Kidney (tissue), 14 donors: ENCODE results near the gene LCMT2. TPM values are rescaled to one million over a fixed set of nuclear protein-coding genes. Genes with fewer than 3 reads are reported as not detected.

Source experiments
- DNase-seq, 5 donors: peaks; one replicate each; pipeline ENCODE4 v3.0.0-alpha.2; 2013 to 2020
- FAIRE-seq: peaks from 2 replicates; lab custom pipeline; 2012; peaks lifted over from hg19 to GRCh38; lab: Jason Lieb, UNC
- H3K27ac ChIP-seq, 2 donors: one replicate each; pipeline ENCODE4 v1.7.0; 2013; ENCODE audit warnings: low read depth in 2 of 2, low read length in 2 of 2, inconsistent platforms in 1 of 2
- H3K27me3 ChIP-seq: one replicate; pipeline ENCODE4 v1.7.1; 2013; ENCODE audit warnings: low read length, inconsistent platforms; ENCODE audit not compliant: control insufficient read depth, insufficient read depth
- H3K36me3 ChIP-seq, 3 donors: one replicate each; pipeline versions ENCODE4 v1.7.0 to v1.7.1; 2013; ENCODE audit warnings: low read length in 3 of 3, control low read depth in 1 of 3, inconsistent platforms in 1 of 3; ENCODE audit not compliant: insufficient read depth in 3 of 3, control insufficient read depth in 2 of 3
- H3K4me1 ChIP-seq, 3 donors: one replicate each; pipeline versions ENCODE4 v1.7.0 to v1.7.1; 2013; ENCODE audit warnings: low read length in 3 of 3, inconsistent platforms in 1 of 3, low read depth in 1 of 3; ENCODE audit not compliant: control insufficient read depth in 2 of 3, insufficient read depth in 2 of 3
- H3K4me3 ChIP-seq, 3 donors: one replicate each; pipeline versions ENCODE4 v1.7.0 to v1.8.1; 2013; ENCODE audit warnings: low read length in 3 of 3, control low read depth in 1 of 3, inconsistent platforms in 1 of 3
- H3K9ac ChIP-seq, 3 donors: one replicate each; pipeline versions ENCODE4 v1.7.0 to v1.7.1; 2013; ENCODE audit warnings: low read length in 3 of 3, control low read depth in 1 of 3, inconsistent platforms in 1 of 3
- H3K9me3 ChIP-seq, 3 donors: one replicate each; pipeline versions ENCODE4 v1.7.0 to v1.7.1; 2013; ENCODE audit warnings: low read length in 3 of 3, control low read depth in 1 of 3, inconsistent platforms in 1 of 3; ENCODE audit not compliant: control insufficient read depth in 2 of 3, insufficient read depth in 1 of 3
- intact Hi-C: fragments of 100-400 bp; cut with DNase I; formaldehyde crosslinking; loops from one replicate; pipeline ENCODE4 v1.11.1; 2022
- polyA plus RNA-seq: library from polyadenylated mRNA; stranded (reverse); fragments of 350-450 nt; fragmentation: Illumina TruSeq; extraction: RNeasy Lipid Tissue Mini Kit (QIAGEN cat#74804); gene quantifications from one replicate; pipeline ENCODE4 v1.2.3, GENCODE V29; 2014; ENCODE audit warnings: low read depth, low replicate concordance; ENCODE audit not compliant: insufficient read depth
- total RNA-seq: library from RNA; stranded (reverse); fragmentation: NEBNext Ultra II Directional; extraction: Animal tissue kit (Norgen Biotek cat#: 25700); gene quantifications from one replicate; pipeline ENCODE4 v1.2.1, GENCODE V29; 2021
- TF ChIP-seq, protein P1 (sequence below): IDR thresholded peaks from 3 replicates; pipeline ENCODE4 v1.5.1; 2012; ENCODE audit warnings: mild to moderate bottlenecking, moderate library complexity, borderline replicate concordance; ENCODE audit not compliant: insufficient read depth; ENCODE audit errors: extremely low read depth
- donor health status: control.
- donor health status: control.
- donor health status: control.
- donor health status: control.
- donor health status: control.
- donor health status: DM: yes; HTN: yes; CAD: no.
- donor health status: Normal renal cell carcinoma (clear cell type).

The LCMT2 gene
- total and polyA plus RNA-seq, 2 donors from 2014 or later: 5.8 to 12.7 TPM

DNA sequence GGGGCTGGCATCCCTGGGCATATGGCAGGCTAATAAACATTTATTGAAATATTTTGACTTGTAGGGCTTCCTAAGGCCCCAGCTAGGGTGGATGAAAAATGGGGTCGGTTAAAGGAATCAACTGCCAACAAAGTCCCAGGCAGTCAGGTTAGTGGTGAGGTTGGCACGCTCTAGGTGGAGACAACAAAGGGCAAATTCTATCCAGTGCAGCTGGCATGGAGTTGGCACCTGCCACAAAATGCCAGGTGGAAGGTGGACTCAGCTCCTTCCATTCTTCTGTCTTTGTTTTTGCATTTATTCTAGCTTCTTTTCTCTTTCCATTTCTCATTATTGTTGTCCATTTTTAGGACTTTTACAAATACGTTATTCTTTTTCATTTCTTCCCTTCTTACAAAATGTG is 31.0 kb downstream of the LCMT2 start:
- no peaks in the 10 kb centered on the region for H3K4me1 ChIP-seq
- no peak overlapping the region for H3K4me3 ChIP-seq
- no peak overlapping the region for H3K9ac ChIP-seq
- TF ChIP-seq, protein P1, sequence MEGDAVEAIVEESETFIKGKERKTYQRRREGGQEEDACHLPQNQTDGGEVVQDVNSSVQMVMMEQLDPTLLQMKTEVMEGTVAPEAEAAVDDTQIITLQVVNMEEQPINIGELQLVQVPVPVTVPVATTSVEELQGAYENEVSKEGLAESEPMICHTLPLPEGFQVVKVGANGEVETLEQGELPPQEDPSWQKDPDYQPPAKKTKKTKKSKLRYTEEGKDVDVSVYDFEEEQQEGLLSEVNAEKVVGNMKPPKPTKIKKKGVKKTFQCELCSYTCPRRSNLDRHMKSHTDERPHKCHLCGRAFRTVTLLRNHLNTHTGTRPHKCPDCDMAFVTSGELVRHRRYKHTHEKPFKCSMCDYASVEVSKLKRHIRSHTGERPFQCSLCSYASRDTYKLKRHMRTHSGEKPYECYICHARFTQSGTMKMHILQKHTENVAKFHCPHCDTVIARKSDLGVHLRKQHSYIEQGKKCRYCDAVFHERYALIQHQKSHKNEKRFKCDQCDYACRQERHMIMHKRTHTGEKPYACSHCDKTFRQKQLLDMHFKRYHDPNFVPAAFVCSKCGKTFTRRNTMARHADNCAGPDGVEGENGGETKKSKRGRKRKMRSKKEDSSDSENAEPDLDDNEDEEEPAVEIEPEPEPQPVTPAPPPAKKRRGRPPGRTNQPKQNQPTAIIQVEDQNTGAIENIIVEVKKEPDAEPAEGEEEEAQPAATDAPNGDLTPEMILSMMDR: no peak
- FAIRE-seq (no peak), DNase-seq (no peak)
- H3K9me3 ChIP-seq: no peaks in the 10 kb centered on the region
- intact Hi-C loops: no loop called here
- H3K27ac ChIP-seq: no peak overlapping the region
- peaks cover under 1% of the 10 kb centered on the region for H3K27me3 ChIP-seq
- H3K36me3 ChIP-seq: no peaks in the 10 kb centered on the region

DNA sequence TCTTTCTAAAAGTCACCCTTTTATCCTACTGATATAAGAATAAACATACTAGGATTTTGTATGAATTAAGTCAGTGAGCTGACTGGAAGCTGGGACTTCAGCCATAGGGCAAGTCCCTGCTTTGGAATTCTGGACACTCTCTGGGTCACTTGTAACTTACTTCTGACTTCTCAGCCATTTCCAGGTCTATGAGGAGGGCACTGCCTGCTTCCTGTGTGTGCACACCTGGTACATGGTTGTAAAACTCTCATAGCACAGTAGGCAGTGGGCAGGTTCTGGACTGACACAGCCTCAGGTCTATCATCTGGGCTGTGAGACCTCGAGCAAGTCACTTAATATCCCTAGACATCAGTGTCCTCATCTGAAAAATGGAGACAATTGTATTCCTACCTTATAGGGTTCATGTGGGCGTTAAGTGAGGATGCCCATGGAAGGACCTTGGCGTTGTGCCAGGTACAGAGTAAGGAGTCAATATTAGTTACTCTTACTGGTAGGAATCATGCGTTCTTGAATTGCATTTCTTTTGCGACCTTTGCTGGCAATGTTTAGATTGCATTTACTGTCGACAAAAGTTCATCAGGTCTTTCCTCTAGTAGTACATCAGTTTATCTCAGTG is 36.2 kb downstream of the LCMT2 start:
- H3K27me3 ChIP-seq: peaks cover 7% of the 10 kb centered on the region
- TF ChIP-seq, protein P1: no peak
- H3K27ac ChIP-seq: no peak overlapping the region
- H3K9ac ChIP-seq: no peak overlapping the region
- no peaks in the 10 kb centered on the region for H3K9me3 ChIP-seq
- intact Hi-C loops: no loop called here
- H3K4me3 ChIP-seq: no peak overlapping the region
- no peak for DNase-seq
- FAIRE-seq: no peak
- no peaks in the 10 kb centered on the region for H3K4me1 ChIP-seq
- H3K36me3 ChIP-seq: no peaks in the 10 kb centered on the region

DNA sequence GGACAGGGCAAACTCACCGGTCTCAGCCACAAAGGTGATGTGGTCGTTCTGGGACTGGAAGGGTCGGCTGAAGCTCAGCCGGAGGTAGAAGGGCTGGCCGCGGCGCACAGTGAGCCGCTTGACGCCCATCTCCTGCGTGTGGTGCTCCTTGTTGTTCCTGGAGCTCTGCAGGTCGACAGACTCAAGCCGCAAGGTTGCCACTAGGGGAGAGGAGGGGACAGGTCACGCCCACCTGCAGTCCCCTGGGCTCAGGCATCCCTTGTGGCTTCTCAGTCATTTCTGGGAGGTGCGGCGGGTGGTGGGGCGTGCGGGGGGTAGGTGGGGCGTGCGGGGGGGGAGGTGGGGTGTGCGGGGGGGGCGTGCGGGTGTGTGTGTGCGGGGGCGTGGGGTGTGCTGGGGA is 36.9 kb downstream of the LCMT2 start:
- no peak overlapping the region for H3K4me3 ChIP-seq
- intact Hi-C loops: no loop called here
- FAIRE-seq: no peak
- H3K27ac ChIP-seq: no peak overlapping the region
- H3K36me3 ChIP-seq: no peaks in the 10 kb centered on the region
- H3K4me1 ChIP-seq: no peaks in the 10 kb centered on the region
- peak in 4 of 5 donors; percentile 33 to 52 (median 37) for DNase-seq
- H3K9ac ChIP-seq: no peak overlapping the region
- H3K27me3 ChIP-seq: peaks cover 7% of the 10 kb centered on the region
- no peaks in the 10 kb centered on the region for H3K9me3 ChIP-seq
- TF ChIP-seq, protein P1: no peak
